Ascending aorta (tissue), 2 donors: ENCODE data around the gene CASP14. TPM values are rescaled to one million over a fixed set of nuclear protein-coding genes. Genes with fewer than 3 reads are reported as not detected.
"Not testable (repeated sequence)": the region's sequence is repeated elsewhere in the genome, so short reads cannot be mapped to it uniquely, and the experiment has no call there.

ENCODE experiments used
- DNase-seq, 2 donors: peaks; one replicate each; pipeline ENCODE4 v3.0.0-alpha.2; 2019; ENCODE audit warnings: low spot score in 2 of 2
- H3K27ac ChIP-seq, 2 donors: fragments of 200-600 bp; sonication (generic); one replicate each; pipeline ENCODE4 v1.5.1; 2016 to 2017; ENCODE audit warnings: mild to moderate bottlenecking in 1 of 2
- H3K27me3 ChIP-seq: fragments of 200-600 bp; sonication (generic); one replicate; pipeline ENCODE4 v1.5.1; 2017
- H3K36me3 ChIP-seq, 2 donors: fragments of 200-600 bp; sonication (generic); one replicate each; pipeline ENCODE4 v1.5.1; 2016
- H3K4me1 ChIP-seq, 2 donors: fragments of 200-600 bp; sonication (generic); one replicate each; pipeline ENCODE4 v1.5.1; 2016 to 2017; ENCODE audit warnings: mild to moderate bottlenecking in 1 of 2
- H3K4me3 ChIP-seq, 2 donors: fragments of 200-600 bp; sonication (generic); one replicate each; pipeline ENCODE4 v1.5.1; 2016 to 2017; ENCODE audit warnings: mild to moderate bottlenecking in 1 of 2
- H3K9me3 ChIP-seq, 2 donors: fragments of 200-600 bp; sonication (generic); one replicate each; pipeline ENCODE4 v1.5.1; 2016
- intact Hi-C: fragments of 100-400 bp; cut with DNase I; formaldehyde crosslinking; loops from one replicate; pipeline ENCODE4 v1.15.1; 2023
- total RNA-seq: library from RNA; depleted of rRNA; stranded (reverse); fragments of >200 nt; gene quantifications from one replicate; pipeline ENCODE4 v1.1.0, GENCODE V29; 2016
- TF ChIP-seq, protein P1 (sequence below), 3 experiments: fragments of 200-600 bp in 2 of 3; fragments of 450-650 bp in 1 of 3; sonication (generic) in 2 of 3; IDR thresholded peaks; one replicate each; pipeline ENCODE4 v1.5.1; 2016 to 2019; ENCODE audit warnings: antibody characterized with exemption in 3 of 3, mild to moderate bottlenecking in 1 of 3, moderate library complexity in 1 of 3

CASP14 gene
- total RNA-seq, 1 donor from 2014 or later, result not detected

DNA sequence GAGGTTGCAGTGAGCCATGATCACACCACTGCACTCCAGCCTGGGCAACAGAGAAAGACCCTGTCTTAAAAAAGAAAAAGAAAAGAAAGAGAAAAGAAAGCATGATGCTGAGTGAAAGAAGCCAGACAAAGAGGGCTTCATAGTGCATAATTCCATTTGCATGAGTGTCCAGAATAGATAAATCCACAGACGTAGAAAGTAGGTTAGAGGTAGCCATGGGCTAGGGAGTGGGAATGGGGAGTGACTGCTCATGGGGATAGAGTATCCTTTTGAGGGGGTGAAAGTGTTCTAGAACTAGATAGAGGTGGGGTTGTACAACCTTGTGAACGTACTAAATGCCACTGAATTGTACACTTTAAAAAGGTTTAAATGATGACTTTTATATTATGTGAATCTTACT is 25.1 kb downstream of the CASP14 start:
- TF ChIP-seq, protein P1, sequence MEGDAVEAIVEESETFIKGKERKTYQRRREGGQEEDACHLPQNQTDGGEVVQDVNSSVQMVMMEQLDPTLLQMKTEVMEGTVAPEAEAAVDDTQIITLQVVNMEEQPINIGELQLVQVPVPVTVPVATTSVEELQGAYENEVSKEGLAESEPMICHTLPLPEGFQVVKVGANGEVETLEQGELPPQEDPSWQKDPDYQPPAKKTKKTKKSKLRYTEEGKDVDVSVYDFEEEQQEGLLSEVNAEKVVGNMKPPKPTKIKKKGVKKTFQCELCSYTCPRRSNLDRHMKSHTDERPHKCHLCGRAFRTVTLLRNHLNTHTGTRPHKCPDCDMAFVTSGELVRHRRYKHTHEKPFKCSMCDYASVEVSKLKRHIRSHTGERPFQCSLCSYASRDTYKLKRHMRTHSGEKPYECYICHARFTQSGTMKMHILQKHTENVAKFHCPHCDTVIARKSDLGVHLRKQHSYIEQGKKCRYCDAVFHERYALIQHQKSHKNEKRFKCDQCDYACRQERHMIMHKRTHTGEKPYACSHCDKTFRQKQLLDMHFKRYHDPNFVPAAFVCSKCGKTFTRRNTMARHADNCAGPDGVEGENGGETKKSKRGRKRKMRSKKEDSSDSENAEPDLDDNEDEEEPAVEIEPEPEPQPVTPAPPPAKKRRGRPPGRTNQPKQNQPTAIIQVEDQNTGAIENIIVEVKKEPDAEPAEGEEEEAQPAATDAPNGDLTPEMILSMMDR (IDR thresholded peaks at IDR 0.05), result no peak
- H3K27me3 ChIP-seq, result no peaks in the 10 kb centered on the region
- no peaks in the 10 kb centered on the region for H3K4me1 ChIP-seq
- no peaks in the 10 kb centered on the region for H3K36me3 ChIP-seq
- H3K4me3 ChIP-seq, result no peak overlapping the region
- intact Hi-C loops, result no loop called here
- DNase-seq, result no peak
- H3K27ac ChIP-seq, result no peak overlapping the region
- H3K9me3 ChIP-seq, result no peaks in the 10 kb centered on the region

DNA sequence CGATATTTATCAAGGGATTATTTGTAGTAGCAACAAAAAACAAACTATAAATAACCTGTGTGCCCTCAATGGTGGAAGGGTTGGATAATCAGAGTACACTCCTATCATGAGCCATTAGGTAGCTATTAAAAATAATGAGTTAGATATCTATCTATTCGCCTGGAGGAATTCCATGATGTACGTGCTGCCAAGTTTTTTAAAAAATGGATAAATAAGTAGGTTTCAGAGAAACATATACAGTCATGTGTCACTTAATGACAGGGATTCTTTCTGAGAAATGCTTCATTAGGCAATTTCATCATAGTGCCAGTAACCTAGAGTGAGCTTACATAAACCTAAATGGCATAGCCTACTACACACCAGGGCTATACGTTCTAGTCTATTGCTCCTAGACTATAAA is 26.5 kb downstream of the CASP14 start:
- H3K9me3 ChIP-seq, result no peaks in the 10 kb centered on the region
- H3K36me3 ChIP-seq, result no peaks in the 10 kb centered on the region
- intact Hi-C loops, result no loop called here
- DNase-seq, result no peak
- H3K4me3 ChIP-seq, result no peak overlapping the region
- no peak overlapping the region for H3K27ac ChIP-seq
- no peaks in the 10 kb centered on the region for H3K27me3 ChIP-seq
- TF ChIP-seq, protein P1 (IDR thresholded peaks at IDR 0.05), result no peak
- no peaks in the 10 kb centered on the region for H3K4me1 ChIP-seq

DNA sequence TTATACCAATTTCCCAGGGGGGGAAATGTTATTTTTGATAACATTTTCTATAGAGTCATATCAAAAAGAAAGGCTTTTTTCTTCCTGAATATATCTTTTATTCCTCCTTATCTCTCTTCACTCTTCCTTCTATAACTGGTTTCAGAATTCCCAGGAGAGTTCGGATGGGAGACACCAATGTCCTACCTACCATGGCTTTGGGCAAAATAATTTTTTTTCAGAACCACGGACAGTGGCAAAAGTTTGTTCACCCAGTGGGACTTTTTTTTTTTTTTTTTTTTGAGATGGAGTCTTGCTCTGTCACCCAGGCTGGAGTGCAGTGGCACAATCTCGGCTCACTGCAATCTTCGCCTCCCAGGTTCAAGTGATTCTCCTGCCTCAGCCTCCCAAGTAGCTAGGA is 30.7 kb downstream of the CASP14 start:
- H3K4me1 ChIP-seq, H3K36me3 ChIP-seq, DNase-seq, H3K4me3 ChIP-seq, H3K9me3 ChIP-seq, H3K27ac ChIP-seq, H3K27me3 ChIP-seq, intact Hi-C loops: not testable (repeated sequence)

DNA sequence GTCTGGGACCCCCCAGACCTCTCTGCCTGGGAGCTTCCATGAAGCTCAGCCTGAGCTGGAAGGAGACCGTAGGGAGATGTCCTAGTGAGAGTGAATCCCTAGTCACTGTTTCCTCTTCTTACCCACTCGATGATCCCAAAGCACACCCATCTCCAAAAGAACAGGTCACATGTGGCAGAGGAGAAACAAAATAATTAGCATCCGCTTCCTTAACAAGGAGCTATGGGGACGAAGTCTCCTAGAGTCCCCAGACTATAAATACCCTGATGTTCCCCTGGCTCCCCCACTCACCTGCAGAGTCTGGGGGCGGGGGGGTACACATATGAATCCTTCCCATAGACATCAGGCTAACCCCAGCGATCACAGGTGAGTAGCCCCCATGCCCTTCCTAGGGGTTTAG is 32.6 kb downstream of the CASP14 start, which contains the start of gene OR1I1:
OR1I1 (plus strand) TSS at position 301 of the 400 bp plus-strand sequence. CDS start 4,855 bp downstream, outside the sequence.
- H3K4me3 ChIP-seq, result no peak within 1 kb of the TSS
- no peaks in the 10 kb centered on the region for H3K36me3 ChIP-seq
- TF ChIP-seq, protein P1 (IDR thresholded peaks at IDR 0.05), result no peak
- no peaks in the 10 kb centered on the region for H3K9me3 ChIP-seq
- intact Hi-C loops, result no loop called here
- no peak within 1 kb of the TSS for H3K27ac ChIP-seq
- no peaks in the 10 kb centered on the region for H3K27me3 ChIP-seq
- no peaks in the 10 kb centered on the region for H3K4me1 ChIP-seq
- DNase-seq, result no peak

DNA sequence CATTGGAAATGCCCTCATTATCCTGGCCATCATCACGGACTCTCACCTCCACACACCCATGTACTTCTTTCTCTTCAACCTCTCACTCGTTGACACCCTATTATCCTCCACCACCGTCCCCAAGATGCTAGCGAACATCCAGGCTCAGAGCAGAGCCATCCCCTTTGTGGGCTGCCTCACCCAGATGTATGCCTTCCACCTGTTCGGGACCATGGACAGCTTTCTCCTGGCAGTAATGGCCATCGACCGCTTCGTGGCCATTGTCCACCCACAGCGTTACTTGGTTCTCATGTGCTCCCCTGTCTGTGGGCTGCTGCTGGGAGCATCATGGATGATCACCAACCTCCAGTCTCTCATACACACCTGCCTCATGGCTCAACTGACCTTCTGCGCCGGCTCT is 37.9 kb downstream of the CASP14 start:
- H3K4me1 ChIP-seq, result no peaks in the 10 kb centered on the region
- no peak overlapping the region for H3K27ac ChIP-seq
- H3K36me3 ChIP-seq, result no peaks in the 10 kb centered on the region
- H3K9me3 ChIP-seq, result no peaks in the 10 kb centered on the region
- TF ChIP-seq, protein P1 (IDR thresholded peaks at IDR 0.05), result no peak
- no peaks in the 10 kb centered on the region for H3K27me3 ChIP-seq
- H3K4me3 ChIP-seq, result no peak overlapping the region
- DNase-seq, result no peak
- intact Hi-C loops, result no loop called here

DNA sequence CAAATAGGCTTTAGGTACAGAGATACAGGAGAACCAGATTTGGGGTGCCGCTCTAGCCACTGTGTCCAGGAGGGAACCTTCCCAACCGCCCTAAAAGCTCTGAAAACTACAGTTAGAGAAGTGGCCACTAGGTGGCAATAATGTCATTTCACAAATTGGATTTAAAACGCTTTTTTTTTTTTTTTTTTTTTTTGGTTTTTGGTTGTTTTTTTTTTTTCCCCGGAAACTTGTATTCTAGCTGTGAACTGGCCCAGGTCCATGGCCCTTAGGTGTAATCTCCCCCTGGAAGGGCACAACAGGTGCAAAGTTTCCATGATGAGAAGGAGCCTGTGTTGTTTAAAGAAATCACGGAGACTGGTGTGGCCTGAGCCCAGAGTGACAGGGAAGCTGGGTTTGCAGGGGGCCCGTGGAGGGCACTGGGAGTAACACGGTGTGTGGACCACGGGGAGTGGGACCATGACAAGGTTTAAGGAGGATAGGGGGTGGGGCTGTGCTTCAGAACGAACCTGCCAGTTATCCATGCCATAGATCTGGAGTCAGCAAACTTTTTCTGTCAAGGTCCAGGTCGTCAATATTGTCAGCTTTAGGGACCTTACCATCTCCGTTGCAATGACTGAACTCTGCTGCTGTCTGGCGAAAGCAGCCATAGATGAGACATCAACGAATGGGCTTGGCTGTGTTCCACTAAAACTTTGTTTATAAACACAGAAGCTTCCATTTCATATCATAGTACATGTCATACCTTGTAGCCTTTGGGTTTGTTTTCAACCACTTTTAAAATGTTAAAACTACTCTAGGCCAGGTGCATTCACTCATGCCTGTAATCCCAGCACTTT is 42.9 kb downstream of the CASP14 start:
- H3K4me3 ChIP-seq, result peak overlapping the region in 1 of 2 donors; percentile 31
- TF ChIP-seq, protein P1 (IDR thresholded peaks at IDR 0.05), result peak; percentile 30 to 72 (median 58)
- intact Hi-C loops, result loop anchor here (1.0 kb wide), 2 partner anchors 58 to 464 kb away; no protein-coding TSS in a partner anchor
- no peaks in the 10 kb centered on the region for H3K9me3 ChIP-seq
- no peak overlapping the region for H3K27ac ChIP-seq
- H3K27me3 ChIP-seq, result no peaks in the 10 kb centered on the region
- DNase-seq, result no peak
- no peaks in the 10 kb centered on the region for H3K36me3 ChIP-seq
- no peaks in the 10 kb centered on the region for H3K4me1 ChIP-seq
